Measurements from ENCODE around the gene OAT. TPM values are rescaled to one million over a fixed set of nuclear protein-coding genes. Genes with fewer than 3 reads are reported as not detected.
"Not testable (repeated sequence)": the region's sequence is repeated elsewhere in the genome, so short reads cannot be mapped to it uniquely, and the experiment has no call there.

The OAT gene
- total RNA-seq, 2 donors from 2014 or later: 33.4 to 37.5 TPM

- Mint-ChIP-seq H3K27me3 (peaks cover 52 to 68% of the 10 kb centered on the region in 2 donors), H3K36me3 (no peaks in the 10 kb centered on the region), H3K4me1 (ENCODE audit: low read depth in 2 of 2) (peaks cover 0 to 5% of the 10 kb centered on the region in 2 donors), H3K4me3 (no peak overlapping the region), H3K9me3 (no peaks in the 10 kb centered on the region), H3K27ac (no peak overlapping the region)
- ATAC-seq: no peak
- no peak for DNase-seq (ENCODE audit: low spot score)
Observed at GRCh38 chr10:124453960-124454610, 35.4 kb upstream of the OAT start.

DNA sequence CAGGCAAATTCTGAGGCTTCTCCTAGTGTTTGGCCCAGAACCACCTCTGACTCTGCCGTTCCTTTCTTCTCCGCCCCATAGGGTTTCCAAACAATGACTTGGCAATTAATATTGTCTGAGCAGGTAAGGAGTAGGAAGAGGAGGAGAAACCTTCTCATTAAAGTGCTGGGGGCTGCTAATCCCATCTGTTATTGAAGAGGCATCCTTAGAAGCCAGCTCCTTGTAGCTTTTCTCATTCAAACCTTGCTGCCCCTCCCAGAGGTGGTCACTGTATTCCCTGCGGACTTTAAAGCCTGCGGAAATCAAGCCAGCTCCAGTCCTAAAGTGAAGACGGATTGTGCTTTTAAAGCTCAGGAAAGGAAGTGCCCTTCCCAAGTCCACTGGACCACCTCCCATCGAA is 32.6 kb upstream of the OAT start:
- ATAC-seq (no peak), DNase-seq (ENCODE audit: low spot score) (no peak)
- Mint-ChIP-seq H3K9me3 (no peaks in the 10 kb centered on the region), H3K4me1 (ENCODE audit: low read depth in 2 of 2) (peaks cover 7 to 14% of the 10 kb centered on the region in 2 donors), H3K27me3 (peaks cover 63 to 75% of the 10 kb centered on the region in 2 donors), H3K27ac (no peak overlapping the region), H3K36me3 (no peaks in the 10 kb centered on the region), H3K4me3 (no peak overlapping the region)

DNA sequence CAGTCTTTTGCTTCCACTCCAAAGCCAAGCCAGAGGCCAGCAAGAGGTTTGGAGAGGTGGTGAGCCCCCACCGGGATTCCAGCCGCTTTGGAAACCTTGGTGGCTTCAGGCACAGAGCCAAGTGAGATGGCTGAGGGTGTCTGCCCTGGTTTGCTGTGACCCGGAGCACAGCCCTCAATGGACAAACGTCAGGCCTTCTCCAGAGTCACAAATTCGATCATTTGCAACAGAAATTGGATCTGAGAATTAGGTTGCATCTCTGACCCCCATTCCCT is 32.0 kb upstream of the OAT start:
- ATAC-seq (no peak), DNase-seq (ENCODE audit: low spot score) (no peak)
- Mint-ChIP-seq H3K27me3 (peaks cover 63 to 75% of the 10 kb centered on the region in 2 donors), H3K27ac (no peak overlapping the region), H3K4me3 (no peak overlapping the region), H3K9me3 (no peaks in the 10 kb centered on the region), H3K4me1 (ENCODE audit: low read depth in 2 of 2) (peaks cover 7 to 14% of the 10 kb centered on the region in 2 donors), H3K36me3 (no peaks in the 10 kb centered on the region)

DNA sequence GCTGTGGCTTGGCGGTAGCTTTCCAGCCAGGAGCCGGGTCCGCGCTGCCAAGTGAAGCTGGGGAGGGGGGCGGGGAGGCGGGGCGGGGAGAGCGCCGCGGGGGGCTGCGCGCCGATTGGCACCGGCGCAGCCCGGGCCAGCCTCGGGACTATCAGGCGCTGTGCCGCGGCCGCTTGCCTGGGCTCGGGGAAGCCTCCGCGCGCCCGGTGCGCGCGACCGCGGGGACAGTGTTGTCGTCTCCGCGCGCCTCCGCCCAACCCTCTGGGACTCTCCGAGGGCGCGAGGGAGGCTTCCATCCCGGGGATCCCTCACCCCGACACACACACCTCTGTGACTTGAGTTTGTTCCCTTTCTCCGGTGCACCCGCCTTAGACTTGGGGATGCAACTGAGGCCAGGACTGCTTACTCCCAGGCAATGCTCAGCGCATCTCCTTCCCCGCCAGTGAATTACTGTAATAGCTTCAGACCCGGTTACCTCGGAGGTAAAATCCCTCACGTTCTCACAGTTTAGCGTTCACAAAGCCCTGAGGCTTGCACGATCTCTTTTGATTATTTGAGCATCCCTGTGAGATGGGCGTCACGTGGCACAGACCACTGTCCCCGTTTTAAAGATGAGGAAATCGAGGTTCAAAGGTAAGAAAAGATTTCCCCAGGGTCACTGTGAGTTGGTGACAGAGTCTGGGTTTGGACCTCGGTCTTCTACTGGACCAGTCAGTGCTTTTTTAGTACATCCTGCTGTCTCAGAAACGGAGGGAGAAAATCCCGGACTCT is 31.5 kb upstream of the OAT start, which contains the start of gene NKX1-2:
Gene NKX1-2 (minus strand): TSS at position 24 of the 771 bp plus-strand sequence. CDS start 92 bp downstream, outside the sequence.
- ATAC-seq (no peak), DNase-seq (ENCODE audit: low spot score) (no peak)
- H3K27me3 Mint-ChIP-seq: peaks cover 63 to 75% of the 10 kb centered on the region in 2 donors
- no peak within 1 kb of the TSS for H3K27ac Mint-ChIP-seq
- no peaks in the 10 kb centered on the region for H3K9me3 Mint-ChIP-seq
- no peaks in the 10 kb centered on the region for H3K36me3 Mint-ChIP-seq
- no peak within 1 kb of the TSS for H3K4me3 Mint-ChIP-seq
- peaks cover 7 to 14% of the 10 kb centered on the region in 2 donors for H3K4me1 Mint-ChIP-seq (ENCODE audit: low read depth in 2 of 2)

- Mint-ChIP-seq H3K4me1 (ENCODE audit: low read depth in 2 of 2) (peaks cover 7 to 14% of the 10 kb centered on the region in 2 donors), H3K4me3 (no peak overlapping the region), H3K27ac (no peak overlapping the region), H3K27me3 (peaks cover 61 to 75% of the 10 kb centered on the region in 2 donors), H3K36me3 (no peaks in the 10 kb centered on the region), H3K9me3 (no peaks in the 10 kb centered on the region)
- no peak for ATAC-seq
- no peak for DNase-seq (ENCODE audit: low spot score)
Observed at GRCh38 chr10:124449170-124450011, 30.7 kb upstream of the OAT start.

- no peak for DNase-seq (ENCODE audit: low spot score)
- ATAC-seq: no peak
- no peaks in the 10 kb centered on the region for H3K36me3 Mint-ChIP-seq
- no peak overlapping the region for H3K27ac Mint-ChIP-seq
- peaks cover 56 to 69% of the 10 kb centered on the region in 2 donors for H3K27me3 Mint-ChIP-seq
- H3K4me1 Mint-ChIP-seq (ENCODE audit: low read depth in 2 of 2): peaks cover 7 to 14% of the 10 kb centered on the region in 2 donors
- no peaks in the 10 kb centered on the region for H3K9me3 Mint-ChIP-seq
- H3K4me3 Mint-ChIP-seq: no peak overlapping the region
Observed at GRCh38 chr10:124448696-124449169, 30.0 kb upstream of the OAT start.

DNA sequence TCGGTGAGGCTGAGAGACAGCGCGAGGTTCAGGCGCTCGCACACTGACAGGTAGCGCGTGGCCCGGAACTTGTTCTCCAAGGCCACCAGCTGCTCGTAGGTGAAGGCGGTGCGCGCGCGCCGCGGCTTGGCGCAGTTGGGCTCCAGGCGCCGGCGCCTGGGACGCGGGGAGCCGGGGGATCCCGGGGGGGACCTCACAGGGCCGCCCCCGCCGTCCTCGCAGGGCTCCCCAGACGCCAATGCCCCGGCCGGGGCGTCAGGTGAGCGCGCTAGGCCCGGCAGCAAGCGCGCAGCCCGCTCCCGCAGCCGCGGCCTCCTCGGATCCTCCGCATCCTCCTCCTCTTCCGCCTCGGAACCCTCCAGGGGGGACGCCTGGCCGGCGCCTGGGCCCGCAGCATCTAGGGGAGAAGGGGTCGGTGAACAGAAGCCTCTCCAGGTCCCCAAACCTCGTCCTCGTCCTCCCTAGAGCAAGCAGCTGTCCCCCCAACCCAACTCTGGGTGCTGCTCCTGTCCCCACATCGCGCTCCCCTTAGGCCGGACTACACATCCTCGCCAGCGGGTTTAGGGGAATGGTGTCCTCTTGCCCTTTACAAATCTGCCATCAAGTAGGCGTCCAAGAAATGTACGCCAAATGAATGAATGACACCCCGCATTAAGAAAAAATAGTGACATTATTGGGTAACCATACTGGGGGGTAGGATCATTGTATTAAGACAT is 29.2 kb upstream of the OAT start:
- ATAC-seq (no peak), DNase-seq (ENCODE audit: low spot score) (no peak)
- H3K4me3 Mint-ChIP-seq: no peak overlapping the region
- no peak overlapping the region for H3K27ac Mint-ChIP-seq
- no peaks in the 10 kb centered on the region for H3K36me3 Mint-ChIP-seq
- no peaks in the 10 kb centered on the region for H3K9me3 Mint-ChIP-seq
- peaks cover 53 to 65% of the 10 kb centered on the region in 2 donors for H3K27me3 Mint-ChIP-seq
- H3K4me1 Mint-ChIP-seq (ENCODE audit: low read depth in 2 of 2): peaks cover 7 to 14% of the 10 kb centered on the region in 2 donors

DNA sequence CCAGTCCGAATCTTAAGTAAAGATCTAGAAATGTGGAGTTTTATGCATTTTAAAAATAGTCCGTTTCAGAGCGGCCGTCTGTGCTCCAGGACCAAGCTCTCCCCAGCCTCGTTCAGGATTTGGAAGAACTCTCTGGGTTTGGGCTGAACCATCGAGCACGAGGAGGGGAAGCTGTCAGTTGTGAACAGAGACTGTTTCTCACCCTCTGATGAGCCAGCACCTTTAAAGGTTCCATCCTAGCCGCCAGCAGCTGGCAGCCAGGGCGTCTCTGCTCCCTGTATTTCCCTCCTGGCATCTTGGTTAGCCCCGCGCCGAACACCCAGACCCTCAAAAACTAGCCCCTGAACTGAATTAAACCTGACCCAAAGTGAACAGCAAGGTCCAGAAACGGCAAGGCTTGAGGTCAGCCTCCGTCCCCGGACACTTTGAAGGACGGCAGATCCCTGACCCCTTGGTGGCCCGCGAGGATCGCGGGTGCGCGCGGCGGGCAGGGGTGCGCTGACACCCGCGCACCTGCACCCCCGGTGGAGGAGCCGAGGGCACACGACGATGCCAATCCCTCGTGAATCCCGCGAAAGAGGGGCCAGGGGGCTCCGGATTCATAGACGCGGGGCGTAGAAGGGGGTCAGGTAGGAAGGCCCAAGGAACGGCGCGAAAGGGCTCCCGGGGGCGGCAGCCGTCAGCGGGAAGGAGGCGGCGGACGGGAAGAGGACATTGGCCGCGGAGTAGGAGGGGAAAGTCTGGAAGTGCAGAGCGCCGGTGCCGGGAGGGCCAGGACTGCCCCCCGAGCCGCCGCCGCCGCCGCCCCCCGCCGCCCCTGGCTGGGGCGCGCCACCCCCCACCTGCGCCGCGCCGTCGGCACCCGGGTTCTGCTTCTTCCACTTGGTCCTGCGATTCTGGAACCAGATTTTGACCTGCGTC is 28.4 kb upstream of the OAT start:
- Mint-ChIP-seq H3K27ac (no peak overlapping the region), H3K36me3 (no peaks in the 10 kb centered on the region), H3K27me3 (peaks cover 53 to 67% of the 10 kb centered on the region in 2 donors), H3K4me3 (no peak overlapping the region), H3K9me3 (no peaks in the 10 kb centered on the region), H3K4me1 (ENCODE audit: low read depth in 2 of 2) (peaks cover 7 to 14% of the 10 kb centered on the region in 2 donors)
- DNase-seq (ENCODE audit: low spot score) (no peak), ATAC-seq (no peak)

GRCh38 chr10:124441694-124442093 is 23.0 kb upstream of the OAT start:
- H3K27me3 Mint-ChIP-seq: peaks cover 24 to 30% of the 10 kb centered on the region in 2 donors
- H3K27ac Mint-ChIP-seq; H3K9me3 Mint-ChIP-seq; H3K4me1 Mint-ChIP-seq (ENCODE audit: low read depth in 2 of 2); H3K4me3 Mint-ChIP-seq; DNase-seq (ENCODE audit: low spot score); H3K36me3 Mint-ChIP-seq; ATAC-seq: not testable (repeated sequence)

GRCh38 chr10:124436191-124436638 is 17.5 kb upstream of the OAT start:
- Mint-ChIP-seq H3K27me3 (peaks cover 0 to 6% of the 10 kb centered on the region in 2 donors), H3K4me1 (ENCODE audit: low read depth in 2 of 2) (no peaks in the 10 kb centered on the region), H3K36me3 (no peaks in the 10 kb centered on the region), H3K4me3 (no peak overlapping the region), H3K9me3 (no peaks in the 10 kb centered on the region), H3K27ac (no peak overlapping the region)
- no peak for DNase-seq (ENCODE audit: low spot score)
- no peak for ATAC-seq

DNA sequence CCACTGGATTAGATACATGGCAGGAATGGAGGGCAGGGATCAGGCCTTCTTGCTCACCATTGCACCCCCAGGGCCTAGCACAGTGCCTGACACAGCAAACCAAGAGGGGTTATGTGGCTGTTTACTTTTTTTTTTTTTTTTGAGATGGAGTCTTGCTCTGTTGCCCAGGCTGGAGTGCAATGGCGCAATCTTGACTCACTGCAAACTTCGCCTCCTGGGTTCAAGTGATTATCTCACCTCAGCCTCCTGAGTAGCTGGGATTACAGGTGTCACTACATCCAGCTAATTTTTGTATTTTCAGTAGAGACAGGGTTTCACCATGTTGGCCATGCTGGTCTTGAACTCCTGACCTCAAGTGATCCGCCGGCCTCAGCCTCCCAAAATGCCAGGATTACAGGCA is 17.0 kb upstream of the OAT start:
- H3K4me1 Mint-ChIP-seq (ENCODE audit: low read depth in 2 of 2); H3K9me3 Mint-ChIP-seq; ATAC-seq; H3K27ac Mint-ChIP-seq; DNase-seq (ENCODE audit: low spot score); H3K27me3 Mint-ChIP-seq; H3K4me3 Mint-ChIP-seq; H3K36me3 Mint-ChIP-seq: not testable (repeated sequence)

DNA sequence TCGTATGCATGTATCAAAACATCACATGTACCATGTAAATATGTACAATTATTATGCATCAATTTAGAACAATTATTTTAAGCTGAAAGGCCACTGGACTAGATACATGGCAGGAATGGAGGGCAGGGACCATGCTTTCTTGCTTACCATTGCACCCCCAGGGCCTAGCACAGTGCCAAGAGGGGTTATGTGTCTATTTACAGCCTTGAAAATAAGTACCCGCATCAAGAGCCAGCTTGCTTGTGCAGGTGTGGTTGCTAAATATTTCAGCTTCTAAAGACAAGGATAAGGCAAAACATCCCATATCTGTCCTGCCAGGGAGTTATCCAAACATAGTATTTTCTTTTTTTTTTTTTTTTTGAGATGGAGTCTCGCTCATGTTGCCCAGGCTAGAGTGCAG is 14.7 kb upstream of the OAT start:
- no peaks in the 10 kb centered on the region for H3K36me3 Mint-ChIP-seq
- no peak overlapping the region for H3K27ac Mint-ChIP-seq
- no peak overlapping the region for H3K4me3 Mint-ChIP-seq
- H3K9me3 Mint-ChIP-seq: no peaks in the 10 kb centered on the region
- peaks cover under 1 to 15% of the 10 kb centered on the region in 2 donors for H3K27me3 Mint-ChIP-seq
- DNase-seq (ENCODE audit: low spot score): no peak
- ATAC-seq: no peak
- H3K4me1 Mint-ChIP-seq (ENCODE audit: low read depth in 2 of 2): no peaks in the 10 kb centered on the region
